ENCODE results near the gene DPH6.

The DPH6 gene

DNA sequence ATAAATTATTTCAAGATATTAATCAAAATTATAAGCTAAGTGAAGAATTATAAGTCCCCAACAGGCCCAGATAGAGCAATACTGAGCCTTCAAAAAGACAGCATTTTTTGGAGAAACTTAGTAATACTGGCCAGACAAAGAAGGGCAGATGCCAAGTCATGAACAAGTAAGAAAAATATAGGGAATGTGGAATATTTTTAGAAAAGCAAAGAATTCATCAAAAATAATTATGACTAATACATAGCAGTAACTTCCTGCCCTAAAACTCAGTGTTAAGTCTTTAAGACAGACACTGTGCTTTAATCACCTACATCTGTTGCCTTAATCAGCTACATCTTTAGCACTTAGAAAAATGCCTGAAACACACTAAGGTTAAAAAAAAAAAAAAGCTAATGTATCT, 31.2 kb downstream of the DPH6 start:
- TF ChIP-seq, protein P1, sequence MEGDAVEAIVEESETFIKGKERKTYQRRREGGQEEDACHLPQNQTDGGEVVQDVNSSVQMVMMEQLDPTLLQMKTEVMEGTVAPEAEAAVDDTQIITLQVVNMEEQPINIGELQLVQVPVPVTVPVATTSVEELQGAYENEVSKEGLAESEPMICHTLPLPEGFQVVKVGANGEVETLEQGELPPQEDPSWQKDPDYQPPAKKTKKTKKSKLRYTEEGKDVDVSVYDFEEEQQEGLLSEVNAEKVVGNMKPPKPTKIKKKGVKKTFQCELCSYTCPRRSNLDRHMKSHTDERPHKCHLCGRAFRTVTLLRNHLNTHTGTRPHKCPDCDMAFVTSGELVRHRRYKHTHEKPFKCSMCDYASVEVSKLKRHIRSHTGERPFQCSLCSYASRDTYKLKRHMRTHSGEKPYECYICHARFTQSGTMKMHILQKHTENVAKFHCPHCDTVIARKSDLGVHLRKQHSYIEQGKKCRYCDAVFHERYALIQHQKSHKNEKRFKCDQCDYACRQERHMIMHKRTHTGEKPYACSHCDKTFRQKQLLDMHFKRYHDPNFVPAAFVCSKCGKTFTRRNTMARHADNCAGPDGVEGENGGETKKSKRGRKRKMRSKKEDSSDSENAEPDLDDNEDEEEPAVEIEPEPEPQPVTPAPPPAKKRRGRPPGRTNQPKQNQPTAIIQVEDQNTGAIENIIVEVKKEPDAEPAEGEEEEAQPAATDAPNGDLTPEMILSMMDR (IDR thresholded peaks at IDR 0.05; ENCODE audit: low read depth, low read length, missing control alignments) = no peak
- no peak for DNase-seq (ENCODE audit: low read depth)
- no peak overlapping the region for H3K4me3 ChIP-seq (ENCODE audit: low read depth, low read length)

DNA sequence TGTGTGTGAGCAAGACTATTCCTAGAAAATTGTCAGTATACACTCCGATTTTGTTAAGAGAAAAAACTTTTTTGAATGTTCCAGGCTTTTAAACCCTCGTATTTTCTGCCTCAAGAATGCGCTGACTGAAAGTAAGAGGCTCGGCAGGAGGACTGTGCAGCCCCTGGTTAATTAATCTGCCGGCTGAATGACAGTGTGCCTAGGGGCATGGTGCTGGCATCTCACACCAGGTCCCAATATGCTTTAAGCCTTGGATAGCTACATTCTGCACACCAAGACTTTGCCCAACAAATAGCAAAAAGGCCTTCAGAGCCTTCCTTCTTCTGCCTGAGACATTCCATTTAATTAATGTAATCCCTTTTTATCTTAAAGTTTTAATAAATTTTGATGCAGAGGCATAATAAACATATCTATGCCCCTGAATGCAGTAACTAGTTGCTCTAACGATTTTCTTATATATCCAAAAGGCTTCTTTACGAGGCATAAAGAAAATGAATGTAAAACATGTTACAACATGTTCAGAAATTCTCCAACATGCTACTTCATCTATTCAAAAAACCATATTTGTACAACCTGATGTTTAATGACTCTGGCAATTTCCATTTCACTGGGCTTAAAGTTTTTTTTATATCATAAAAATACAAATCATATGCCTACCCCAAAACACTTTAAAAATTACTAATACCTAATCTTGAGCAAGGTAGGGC, 37.9 kb downstream of the DPH6 start:
- H3K4me3 ChIP-seq (ENCODE audit: low read depth, low read length) = no peak overlapping the region
- TF ChIP-seq, protein P1 (IDR thresholded peaks at IDR 0.05; ENCODE audit: low read depth, low read length, missing control alignments) = no peak
- no peak for DNase-seq (ENCODE audit: low read depth)

DNA sequence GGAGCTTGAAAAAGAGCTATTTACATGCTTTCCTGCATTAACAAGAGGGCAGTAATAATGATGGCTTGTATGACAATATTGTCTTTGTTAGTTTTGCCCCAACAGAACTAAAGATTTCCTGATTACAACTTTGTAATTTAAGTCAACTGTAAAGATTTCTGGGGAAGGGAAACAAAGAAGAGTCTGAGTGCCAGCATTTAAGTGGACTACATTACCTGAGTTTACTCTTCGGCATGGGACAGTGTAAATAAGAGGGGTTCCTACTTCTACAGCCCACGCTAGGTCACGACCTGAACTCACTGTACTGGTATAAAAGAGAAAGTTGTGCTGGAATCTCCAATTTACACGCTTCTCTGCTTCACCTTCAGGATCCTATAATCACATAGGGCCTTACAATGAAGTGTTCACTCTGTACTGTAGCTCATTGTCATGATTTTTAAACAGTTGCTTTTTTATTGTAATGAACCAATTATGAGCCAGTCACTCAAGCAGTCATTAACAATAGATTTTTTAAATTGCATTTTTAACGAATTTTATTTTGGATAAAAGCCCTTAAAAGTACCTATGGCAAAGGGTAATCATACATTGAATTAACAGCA, 39.6 kb downstream of the DPH6 start:
- H3K4me3 ChIP-seq (ENCODE audit: low read depth, low read length) = no peak overlapping the region
- TF ChIP-seq, protein P1 (IDR thresholded peaks at IDR 0.05; ENCODE audit: low read depth, low read length, missing control alignments) = no peak
- DNase-seq (ENCODE audit: low read depth) = no peak

DNA sequence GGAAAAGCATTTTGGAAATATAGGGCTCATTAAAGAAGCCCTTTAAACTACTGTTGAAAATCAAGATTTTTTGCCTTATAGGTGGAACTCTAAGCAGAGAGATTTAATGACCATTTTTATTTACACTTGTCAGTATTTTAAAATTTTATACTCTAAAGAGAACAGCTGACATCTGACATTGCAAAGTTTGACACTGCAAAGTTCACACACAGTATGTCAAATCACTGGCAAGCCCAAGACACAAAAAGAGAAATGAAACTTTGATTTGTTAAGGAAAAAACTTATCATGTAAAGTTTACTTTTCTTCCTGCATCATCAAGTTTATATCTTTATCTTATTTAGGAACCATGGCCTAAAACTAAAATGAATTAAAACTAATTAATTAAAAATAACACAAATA, 40.2 kb downstream of the DPH6 start:
- TF ChIP-seq, protein P1 (IDR thresholded peaks at IDR 0.05; ENCODE audit: low read depth, low read length, missing control alignments) = no peak
- DNase-seq (ENCODE audit: low read depth) = no peak
- H3K4me3 ChIP-seq (ENCODE audit: low read depth, low read length) = no peak overlapping the region

DNA sequence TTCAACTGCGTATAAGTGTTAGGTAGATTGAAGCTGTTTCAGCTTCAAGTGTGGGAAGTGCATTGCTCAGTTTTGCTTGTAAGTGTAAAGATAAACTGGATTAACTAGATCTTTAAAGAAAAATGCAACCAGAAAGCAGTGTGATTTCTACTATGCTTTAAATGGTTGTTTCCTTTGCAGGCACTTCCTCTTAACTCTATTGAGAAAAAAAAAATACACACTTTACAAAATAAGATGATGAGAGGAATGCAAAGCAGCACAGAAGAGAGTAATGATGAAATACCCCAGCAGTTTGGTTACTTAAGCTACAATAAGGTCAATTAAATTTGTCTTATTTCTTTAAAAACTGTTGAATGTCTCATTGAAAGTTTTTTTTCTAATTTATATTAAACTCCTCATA, 40.8 kb downstream of the DPH6 start:
- no peak overlapping the region for H3K4me3 ChIP-seq (ENCODE audit: low read depth, low read length)
- TF ChIP-seq, protein P1 (IDR thresholded peaks at IDR 0.05; ENCODE audit: low read depth, low read length, missing control alignments) = no peak
- no peak for DNase-seq (ENCODE audit: low read depth)

DNA sequence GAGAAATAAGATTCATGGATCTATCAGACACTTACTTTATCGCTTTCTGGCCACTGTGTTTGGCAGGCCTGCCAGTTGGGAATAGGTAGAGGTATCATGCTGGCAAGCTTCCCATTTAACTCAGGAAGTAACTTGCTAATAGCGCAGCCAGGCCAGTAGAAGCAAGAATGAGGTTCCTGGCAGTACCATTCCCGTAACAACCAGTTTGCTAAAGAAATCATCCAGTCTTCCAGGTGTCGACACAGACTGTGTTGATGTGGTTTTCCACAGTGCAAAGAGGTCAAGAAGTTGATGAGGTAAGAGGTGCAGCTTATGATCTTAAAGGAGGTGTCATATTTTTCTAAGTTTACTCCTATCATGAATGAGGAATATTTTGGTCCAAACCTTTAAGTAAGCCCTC, 46.2 kb downstream of the DPH6 start:
- DNase-seq (ENCODE audit: low read depth) = no peak
- TF ChIP-seq, protein P1 (IDR thresholded peaks at IDR 0.05; ENCODE audit: low read depth, low read length, missing control alignments) = no peak
- no peak overlapping the region for H3K4me3 ChIP-seq (ENCODE audit: low read depth, low read length)

DNA sequence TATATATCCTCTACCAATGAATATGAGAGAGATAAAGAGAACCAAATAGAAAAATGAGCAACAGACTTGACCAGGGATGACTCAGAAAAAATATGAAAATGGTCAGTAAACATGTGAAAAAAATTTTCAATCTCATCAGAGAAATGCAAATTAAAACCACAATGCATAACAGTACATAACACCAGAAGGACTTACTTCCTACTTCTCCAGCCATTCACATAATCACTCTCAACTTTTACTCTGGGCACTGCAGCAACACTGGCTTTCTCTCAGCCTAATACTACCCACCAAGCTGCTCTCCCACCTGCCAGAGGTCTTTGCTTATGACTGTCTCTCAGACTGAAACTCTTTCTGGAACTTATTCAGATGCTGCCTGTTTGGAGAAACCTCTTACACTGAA, 49.4 kb downstream of the DPH6 start:
- TF ChIP-seq, protein P1 (IDR thresholded peaks at IDR 0.05; ENCODE audit: low read depth, low read length, missing control alignments) = no peak
- DNase-seq (ENCODE audit: low read depth) = peak; percentile 43
- no peak overlapping the region for H3K4me3 ChIP-seq (ENCODE audit: low read depth, low read length)

Measured in GM12864 (cell line).